NCI-H2081 (cell line): ENCODE results near the gene NOS1AP.
A peak's percentile ranks its signal among the peaks of the same experiment; 100 is the strongest.
"Not testable (repeated sequence)": the region's sequence is repeated elsewhere in the genome, so short reads cannot be mapped to it uniquely, and the experiment has no call there.

Experiments
- DNase-seq, 2 experiments: peaks; one replicate each; lab custom pipeline; 2025; lab: John Stamatoyannopoulos, UW

NOS1AP gene

DNA sequence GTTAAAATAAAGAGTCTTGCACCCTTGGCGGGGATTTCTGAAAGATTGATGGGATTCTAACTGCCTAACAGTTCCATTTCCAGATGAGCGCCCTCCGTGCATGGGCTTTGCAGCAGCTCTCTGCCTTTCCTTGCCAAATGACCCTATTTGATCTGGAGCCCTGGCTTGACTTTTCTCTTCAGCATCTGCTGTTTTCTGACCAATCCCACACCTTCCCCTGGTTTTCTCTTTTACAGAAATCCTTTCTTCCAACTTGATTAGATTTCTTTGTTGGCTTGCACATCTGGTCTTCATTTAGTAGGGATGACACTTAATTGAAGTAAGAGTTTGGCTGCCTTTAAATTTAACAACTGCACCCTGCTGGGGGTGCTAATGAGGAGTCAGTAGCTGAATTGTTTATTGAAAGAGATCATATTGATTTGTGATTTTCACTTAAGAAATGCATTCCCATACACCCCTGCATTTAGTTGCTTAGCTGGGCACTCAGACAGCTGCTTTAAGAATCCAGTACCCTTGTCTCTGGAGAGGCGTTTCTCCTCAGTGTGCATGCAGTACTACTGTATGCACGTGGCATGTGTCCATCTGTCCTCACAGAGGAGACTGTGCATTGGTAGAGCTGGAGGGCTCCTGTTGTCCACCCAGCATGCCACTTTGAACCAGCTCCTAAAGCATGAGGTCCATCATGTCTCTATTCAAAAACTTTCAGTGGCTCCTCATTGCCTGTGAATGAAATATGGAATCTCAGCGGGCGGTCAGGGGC is 99.7 kb downstream of the NOS1AP start:
- DNase-seq, result no peak

DNA sequence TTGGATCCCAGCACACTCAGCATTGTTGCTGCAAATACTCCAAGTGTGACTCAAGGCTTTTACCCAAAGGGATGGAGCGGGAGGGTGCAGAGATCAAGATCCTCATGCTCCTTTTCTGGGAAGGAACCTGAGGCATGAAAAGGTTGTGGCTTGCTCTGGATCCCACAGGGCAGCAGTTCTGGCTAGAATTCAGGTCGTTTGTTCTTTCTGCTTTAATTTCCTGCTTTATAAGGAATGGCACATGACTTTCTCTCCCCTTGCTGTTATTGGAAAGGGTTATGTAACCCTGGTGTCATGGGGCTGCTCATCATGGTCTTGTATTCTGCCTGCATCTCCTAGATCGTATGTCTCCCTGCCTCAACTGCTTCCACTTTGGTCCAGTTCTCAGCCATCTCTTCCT is 101.6 kb downstream of the NOS1AP start:
- DNase-seq, result no peak

DNA sequence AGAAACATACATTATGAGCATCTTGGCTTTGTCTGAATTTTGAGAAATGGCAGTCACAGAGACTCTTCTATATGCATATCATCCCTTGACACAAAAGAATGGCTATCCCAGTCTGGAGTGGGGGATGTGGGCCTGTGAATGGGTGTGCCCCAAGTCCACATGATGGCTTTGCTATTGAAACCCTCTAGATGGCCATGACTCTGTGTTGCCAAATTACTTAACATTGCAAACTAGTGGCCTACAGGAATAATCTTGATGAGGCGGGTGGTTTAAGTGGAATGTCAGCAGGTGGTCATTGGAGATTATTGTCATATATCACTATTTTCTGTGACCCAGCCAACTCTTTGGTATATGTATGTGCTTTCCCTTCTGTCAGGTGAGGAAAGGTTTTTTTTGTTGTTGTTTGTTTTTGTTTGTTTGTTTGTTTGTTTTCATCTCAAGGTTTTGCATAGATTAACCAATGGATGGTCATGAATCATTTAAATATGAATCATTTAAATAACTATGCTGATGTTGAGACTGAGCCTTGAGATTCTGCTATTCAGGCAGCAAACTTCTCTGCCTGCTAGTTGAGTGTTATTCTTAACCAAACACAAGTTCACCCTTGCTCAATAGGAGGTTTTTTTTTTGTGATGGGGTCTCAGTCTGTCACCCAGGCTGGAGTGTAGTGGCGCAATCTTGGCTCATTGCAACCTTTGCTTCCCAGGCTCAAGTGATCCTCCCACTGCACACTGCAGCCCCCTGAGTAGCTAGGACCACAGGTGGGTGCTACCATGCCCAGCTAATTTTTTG is 103.0 kb downstream of the NOS1AP start:
- no peak for DNase-seq

DNA sequence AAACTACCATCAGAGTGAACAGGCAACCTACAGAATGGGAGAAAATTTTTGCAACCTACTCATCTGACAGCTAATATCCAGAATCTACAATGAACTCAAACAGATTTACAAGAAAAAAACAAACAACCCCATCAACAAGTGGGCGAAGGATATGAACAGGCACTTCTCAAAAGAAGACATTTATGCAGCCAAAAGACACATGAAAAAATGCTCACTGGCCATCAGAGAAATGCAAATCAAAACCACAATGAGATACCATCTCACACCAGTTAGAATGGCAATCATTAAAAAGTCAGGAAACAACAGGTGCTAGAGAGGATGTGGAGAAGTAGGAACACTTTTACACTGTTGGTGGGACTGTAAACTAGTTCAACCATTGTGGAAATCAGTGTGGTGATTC is 104.1 kb downstream of the NOS1AP start:
- DNase-seq, result not testable (repeated sequence)

DNA sequence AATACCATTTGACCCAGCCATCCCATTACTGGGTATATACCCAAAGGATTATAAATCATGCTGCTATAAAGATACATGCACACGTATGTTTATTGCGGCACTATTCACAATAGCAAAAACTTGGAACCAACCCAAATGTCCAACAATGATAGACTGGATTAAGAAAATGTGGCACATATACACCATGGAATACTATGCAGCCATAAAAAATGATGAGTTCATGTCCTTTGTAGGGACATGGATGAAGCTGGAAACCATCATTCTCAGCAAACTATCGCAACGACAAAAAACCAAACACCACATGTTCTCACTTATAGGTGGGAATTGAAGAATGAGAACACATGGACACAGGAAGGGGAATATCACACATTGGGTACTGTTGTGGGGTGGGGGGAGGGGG is 104.5 kb downstream of the NOS1AP start:
- DNase-seq, result not testable (repeated sequence)

DNA sequence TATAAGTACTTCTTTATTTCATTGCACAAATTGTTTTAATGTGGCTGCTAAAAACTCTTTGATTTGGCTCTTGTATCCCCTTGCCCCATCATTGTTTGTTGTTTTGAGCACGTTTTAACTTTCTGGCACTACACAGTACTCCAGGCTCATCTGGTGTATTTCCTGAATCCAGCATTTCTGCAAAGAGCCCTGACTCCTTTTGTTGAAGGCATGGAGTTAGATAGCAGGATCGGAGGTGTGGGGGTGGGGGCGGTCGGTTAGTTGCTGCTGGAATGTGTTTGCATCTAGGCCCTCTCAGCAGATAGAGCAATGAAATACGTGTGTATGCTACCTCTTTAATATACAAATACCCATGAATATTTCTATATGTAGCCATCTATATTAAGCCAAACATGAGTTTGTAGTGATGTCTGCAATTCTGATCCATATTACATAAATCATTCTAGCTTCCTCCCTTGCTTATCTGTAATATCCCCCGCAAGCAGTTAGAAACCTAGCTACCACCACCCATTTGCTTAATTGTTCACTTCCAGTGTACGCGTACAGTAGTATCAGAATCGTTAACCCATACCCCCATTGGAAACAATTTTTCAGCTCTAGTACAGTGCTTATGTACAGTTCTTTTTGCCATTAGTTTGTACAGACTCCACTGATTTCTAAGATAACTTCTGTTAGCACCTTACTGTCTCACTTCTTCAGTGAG is 106.0 kb downstream of the NOS1AP start:
- peak in 1 of 2 experiments; percentile 36 for DNase-seq

DNA sequence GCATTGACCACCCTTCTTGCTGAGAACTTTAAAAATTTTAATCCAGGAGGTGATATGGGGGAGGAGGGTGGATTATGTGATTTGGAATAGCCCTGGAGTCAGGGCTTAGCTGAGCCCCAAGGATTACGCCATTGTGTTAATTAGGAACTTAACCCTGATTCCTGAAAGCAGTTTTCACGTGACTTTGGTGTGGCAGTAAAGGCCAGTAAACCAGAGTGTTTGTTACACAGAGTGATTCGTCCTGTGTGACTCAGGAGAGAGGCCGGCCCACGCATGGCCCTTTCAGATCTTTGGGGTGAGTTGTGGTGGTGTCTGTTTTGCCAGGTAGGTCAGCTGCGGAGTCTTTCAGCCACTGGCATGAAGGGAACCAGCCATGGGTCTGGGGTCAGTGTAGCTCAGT is 107.6 kb downstream of the NOS1AP start:
- no peak for DNase-seq

DNA sequence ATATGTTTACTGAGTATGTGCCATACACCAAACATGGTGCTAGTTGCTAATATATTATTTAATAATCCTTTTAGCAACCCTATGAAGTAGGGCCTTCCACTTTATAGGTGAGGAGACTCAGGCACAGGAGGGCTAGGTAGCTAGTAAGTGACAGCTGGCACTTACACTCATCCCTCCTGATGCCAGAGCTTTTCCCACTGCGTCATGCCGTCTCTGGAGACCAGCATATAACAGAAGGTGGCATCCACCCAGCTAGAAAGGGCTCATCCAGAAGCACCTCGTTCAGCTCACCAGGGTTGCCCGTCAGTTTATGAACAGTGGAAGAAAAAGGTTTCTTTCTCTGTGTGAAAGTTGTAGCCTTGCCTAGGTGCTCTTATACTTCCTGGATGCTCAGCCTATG is 108.9 kb downstream of the NOS1AP start:
- DNase-seq, result peak in 1 of 2 experiments; percentile 39

DNA sequence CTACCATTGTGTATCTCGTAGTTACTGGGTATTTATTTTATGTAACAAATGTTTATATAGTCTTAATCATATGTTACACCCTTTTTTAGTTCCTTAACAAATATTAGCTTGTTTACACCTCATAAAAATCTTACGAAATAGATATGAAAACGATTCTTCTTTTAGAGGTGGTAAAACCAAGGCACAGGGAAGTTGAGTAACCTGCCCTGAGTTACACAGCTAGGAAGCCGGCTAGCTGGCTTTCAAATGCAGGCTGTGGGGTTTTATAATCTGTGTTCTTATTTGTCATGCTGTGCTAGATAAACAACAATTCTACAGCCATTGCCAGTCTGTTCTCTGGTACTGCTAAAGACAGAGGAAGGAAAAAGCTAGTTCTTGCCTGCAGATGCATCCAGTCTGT is 109.6 kb downstream of the NOS1AP start:
- peak in 1 of 2 experiments; percentile 39 for DNase-seq

DNA sequence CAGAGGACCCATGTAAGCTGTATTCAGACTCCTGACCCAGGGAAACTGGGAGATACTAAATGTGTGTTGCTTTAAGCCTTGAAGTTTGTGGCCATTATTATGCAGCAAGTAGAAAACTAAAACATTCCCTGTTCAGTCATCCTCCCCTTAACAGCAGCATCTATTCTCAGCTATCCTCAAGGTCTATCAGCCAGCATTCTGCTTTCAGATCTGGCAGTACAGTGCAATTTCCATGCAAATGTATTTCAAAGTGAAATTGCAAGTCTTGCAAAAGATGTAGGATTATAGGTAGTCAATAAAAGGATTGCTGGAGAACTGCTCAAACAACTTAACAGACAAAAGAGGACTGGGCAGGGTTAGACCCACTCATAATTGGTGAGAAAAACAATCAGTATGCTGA is 111.3 kb downstream of the NOS1AP start:
- no peak for DNase-seq

DNA sequence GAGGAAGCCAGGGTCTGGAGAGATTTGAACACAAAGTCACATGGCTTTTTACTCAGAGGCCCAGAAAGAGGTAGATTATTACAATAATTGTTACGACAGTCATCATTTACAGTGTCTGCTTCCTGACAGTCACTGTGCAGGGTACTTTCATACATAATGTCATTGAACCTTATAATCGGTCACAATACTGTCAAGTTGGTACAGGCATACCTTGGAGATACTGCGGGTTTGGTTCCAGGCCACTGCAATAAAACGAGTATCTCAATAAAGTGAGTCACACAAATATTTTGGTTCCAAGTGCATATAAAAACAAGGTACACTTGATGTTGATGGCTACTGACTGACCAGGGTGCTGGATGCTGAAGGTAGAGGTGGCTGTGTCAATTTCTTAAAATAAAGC is 112.6 kb downstream of the NOS1AP start:
- DNase-seq, result no peak

DNA sequence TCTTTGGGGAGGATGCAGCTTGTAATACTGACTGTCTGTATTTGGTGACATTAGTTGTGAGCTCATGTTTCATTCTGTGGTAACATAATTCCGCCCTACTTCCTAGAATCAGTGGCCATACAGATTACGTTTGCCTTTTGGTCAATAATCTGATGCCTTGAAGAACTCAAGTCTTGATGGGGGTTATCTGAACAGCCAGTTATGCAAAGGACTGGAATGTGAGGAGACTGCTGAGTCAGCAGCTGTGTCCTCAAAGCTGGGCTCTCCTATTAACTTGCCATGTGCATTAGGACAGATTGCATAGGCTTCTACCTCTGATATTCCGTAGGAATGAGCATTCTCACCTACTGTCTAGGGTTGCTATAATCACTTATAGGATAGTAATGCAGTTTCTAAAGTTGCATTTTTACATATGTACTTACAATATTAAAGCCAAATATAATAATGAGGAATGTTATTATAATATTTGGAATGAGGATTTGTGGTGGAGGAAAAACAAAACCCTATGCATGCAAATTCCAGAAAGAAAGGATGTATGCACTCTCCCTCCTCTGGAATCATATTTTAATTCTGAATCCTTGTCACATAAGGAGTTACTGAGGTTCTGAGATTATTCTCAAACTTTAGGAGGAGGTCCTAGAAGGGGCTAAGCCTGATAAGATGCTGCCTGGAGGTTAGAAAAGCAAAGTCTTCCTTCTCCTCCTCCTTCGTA is 116.0 kb downstream of the NOS1AP start:
- no peak for DNase-seq

DNA sequence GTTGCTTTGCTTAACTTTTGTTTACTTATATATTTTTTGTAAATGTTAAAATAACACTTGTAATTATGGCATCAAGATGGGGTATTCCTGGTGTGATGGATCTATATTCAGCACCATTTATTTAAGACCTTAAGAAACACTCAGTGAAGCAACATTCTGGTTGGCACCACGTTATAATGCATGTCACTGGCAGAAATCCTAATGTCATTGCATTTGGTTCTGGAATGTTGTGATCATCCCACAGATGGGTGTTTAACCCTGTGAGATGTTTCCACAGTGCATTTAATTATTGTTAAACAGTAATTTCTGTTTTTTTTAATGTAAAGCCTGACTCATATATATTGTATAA is 116.5 kb downstream of the NOS1AP start:
- DNase-seq, result no peak

DNA sequence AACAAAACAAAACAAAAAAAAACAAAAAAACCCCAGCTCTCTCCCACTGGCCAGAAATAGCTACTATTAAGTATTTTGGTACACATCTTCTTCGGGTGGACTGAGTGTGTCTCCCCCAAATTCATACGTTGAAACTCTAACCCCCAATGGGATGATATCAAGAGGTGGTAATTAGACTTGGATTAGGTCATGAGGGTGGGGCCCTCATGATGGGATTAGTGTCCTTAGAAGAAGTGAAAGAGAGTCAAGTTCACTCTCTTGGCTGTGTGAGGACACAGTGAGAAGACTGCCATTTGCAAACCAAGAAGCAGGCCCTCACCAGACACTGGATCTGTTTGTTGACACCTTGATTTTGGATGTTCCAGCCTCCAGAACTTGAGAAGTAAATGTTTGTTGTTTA is 116.9 kb downstream of the NOS1AP start:
- DNase-seq, result no peak

DNA sequence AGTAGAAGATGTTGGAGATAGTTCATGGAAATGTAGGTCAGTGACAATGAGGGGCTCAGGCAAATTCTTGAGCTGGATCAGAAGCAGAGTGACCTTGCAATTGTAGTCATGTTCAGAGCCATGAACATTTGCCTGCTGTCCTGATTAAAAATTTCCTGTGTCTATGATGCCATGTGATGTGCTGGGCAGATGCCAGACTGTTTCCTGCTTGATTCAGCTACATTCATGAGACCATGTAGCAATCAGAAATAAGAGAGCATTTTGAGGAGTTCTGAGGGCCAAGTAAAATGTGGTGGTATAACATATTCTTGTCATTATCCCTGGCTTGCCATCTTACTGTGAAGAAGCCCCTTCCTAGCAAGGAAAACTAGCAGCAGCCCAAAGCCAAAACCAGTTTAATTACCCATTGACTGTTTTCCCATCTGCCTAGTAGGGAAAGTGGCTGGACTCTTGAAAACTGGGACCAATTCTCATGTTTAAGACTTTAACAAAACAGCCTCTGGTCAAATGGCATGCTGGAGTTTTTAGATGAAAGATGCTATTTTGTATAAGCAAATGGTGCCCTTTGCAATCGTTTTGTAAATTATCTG is 118.3 kb downstream of the NOS1AP start:
- peak in 1 of 2 experiments; percentile 47 for DNase-seq

DNA sequence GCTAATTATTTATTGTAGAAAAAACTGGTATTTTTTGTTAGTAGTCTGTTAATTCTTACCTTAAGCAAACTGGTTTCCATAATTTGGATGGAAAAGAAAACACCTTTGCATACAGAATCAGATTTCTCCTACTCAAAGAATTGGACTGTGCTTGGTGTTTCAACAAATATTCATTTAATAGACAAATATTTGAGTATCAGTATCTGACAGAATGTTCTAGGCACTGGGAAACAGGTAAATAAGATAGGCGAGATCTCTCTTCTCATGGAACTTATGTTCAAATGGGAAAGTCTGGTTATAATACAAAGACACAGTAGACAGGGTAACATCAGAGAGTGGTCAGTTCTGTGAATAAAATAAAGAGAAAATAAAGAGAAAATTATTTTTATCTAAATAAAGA is 119.9 kb downstream of the NOS1AP start:
- DNase-seq, result no peak

DNA sequence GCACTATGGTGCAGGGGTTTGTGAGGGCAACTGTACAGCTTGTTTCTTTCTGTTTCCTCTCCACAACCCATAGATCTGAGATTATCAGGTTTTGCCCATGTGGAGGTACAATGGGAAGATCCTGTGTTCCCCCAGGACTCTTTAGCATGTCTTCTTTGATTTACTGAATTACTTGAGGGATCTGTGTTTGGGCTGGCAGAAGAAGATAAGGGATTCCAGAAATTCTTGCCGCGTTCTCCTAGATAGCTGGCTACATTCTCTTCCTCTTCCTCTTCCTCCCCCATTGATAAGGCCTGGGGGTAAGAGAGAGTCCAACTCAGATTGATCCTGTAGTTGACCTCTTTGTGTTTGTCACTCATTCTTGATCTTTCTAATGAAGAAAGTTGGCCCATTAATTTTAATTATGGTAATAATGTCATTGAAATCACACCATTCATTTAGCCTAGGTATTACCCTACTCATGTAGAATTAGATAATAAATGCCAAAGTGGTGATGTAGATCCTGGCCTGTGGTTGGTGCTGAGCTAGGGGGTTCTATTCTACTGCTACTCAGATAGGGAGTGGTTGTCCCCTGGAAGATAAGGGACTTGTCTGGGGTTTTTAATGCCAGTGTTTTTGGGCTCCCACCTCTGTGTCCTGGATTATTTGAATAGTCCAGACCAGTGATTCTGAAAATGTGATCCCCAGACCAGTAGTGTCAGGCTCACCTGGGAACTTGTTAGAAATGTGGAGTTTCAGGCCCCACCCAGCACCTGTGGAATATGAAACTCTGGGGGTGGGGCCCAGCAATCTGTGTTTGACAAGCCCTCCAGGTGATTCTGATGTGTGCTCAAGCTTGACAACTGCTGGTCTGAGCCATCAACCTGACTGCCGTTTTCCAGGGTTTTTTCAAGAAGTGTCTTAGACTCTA is 122.2 kb downstream of the NOS1AP start:
- DNase-seq, result peak in 1 of 2 experiments; percentile 37

DNA sequence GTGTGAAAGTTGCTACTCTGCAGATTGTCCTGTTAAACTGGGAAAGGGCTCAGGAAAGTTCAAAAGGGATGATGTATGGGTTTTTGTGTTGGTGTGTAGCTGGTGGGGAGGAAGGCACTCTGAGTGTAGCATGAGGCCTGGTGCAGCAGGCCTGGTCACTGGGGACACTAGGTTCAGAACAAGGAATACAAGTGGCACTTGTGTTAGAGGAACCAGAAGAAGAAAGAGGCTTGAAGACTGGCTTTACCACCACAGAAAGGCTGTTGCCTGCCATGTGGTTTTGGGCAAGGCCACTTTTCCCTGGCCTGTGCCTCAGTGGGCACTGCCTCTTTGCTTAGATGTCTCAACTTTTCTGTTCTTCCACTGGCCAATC is 122.8 kb downstream of the NOS1AP start:
- no peak for DNase-seq

DNA sequence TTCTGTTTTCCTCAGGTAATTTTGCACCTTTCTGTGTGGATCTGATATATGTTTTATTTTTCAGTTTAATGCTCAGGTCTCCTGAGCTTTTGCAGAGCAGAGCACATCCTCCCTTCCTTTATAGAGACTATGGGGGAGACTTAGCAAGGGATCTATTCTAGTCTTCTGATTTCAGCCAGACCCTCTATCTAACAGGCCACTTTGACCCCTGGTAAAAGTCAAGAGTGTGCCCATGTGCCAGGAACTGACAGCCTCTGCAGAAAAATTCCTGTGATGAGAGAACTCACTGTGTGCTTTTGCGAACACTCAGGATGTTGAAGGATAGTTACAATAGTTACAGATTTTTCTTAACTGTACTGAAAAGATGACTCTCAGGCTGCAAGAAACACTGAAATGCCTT is 123.3 kb downstream of the NOS1AP start:
- DNase-seq, result no peak

DNA sequence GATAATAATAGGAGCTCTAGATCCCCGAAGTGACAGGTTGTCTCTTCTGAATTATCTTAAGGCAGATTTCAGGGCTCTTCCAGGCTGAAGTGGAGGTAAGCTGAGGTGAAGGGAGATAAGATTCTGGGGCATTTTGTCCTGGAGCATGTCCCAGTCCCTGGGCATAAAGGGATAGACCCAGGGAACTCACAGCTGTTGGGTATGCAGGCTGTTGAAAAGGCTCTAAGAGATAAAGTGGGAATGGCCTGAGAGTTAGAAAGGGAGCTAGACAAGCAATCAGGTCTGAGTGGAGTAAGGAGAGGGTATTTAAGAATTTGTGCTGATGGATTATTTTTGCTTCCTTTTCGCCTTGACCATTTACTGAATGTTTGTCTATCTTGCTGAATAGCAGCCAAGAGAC is 123.7 kb downstream of the NOS1AP start:
- no peak for DNase-seq

DNA sequence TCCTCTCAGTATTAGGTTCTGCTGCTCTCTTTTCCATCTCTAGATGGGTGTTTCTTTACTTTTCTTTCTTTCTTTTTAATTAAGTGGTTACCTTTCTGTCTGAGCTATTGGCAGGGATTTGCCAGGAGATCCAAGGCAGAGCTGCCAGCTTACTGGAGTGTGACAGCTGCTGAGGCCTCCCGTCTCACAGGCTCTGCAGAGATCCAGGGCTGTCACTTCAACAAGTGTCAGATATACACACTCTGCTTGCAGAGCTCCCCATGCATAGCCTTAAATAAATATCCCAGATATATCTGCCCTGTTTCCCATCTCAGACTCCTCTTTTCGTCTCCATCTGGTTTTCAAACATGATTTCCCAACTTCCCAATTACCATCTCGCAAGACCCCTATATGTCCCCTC is 124.3 kb downstream of the NOS1AP start:
- DNase-seq, result peak in 1 of 2 experiments; percentile 59
